Activated CD4-positive, alpha-beta T cell treated with anti-CD3 and anti-CD28 coated beads, Interleukin-2, amount 50 U/mL, for 48 hours (primary cell): ENCODE results near the gene ABHD12B.
"Not testable (repeated sequence)": the region's sequence is repeated elsewhere in the genome, so short reads cannot be mapped to it uniquely, and the experiment has no call there.

Experiments
- DNase-seq, 2 experiments: peaks; one replicate each; pipeline ENCODE4 v3.0.0-alpha.2; 2020

The ABHD12B gene

GRCh38 chr14:50897658-50898175, 25.9 kb downstream of the ABHD12B start:
- no peak for DNase-seq

GRCh38 chr14:50901361-50901760, 29.5 kb downstream of the ABHD12B start:
- DNase-seq, result no peak

GRCh38 chr14:50904719-50905118, 32.9 kb downstream of the ABHD12B start:
- no peak for DNase-seq

GRCh38 chr14:50906326-50907065, 34.6 kb downstream of the ABHD12B start:
- DNase-seq, result no peak

- no peak for DNase-seq
Observed at GRCh38 chr14:50910495-50911420, 38.9 kb downstream of the ABHD12B start.

GRCh38 chr14:50917449-50917848, 45.6 kb downstream of the ABHD12B start:
- no peak for DNase-seq

GRCh38 chr14:50919524-50919923, 47.7 kb downstream of the ABHD12B start:
- DNase-seq, result not testable (repeated sequence)

- no peak for DNase-seq
Observed at GRCh38 chr14:50920482-50921230, 48.8 kb downstream of the ABHD12B start.

GRCh38 chr14:50922803-50923202, 51.0 kb downstream of the ABHD12B start:
- no peak for DNase-seq

- no peak for DNase-seq
Observed at GRCh38 chr14:50924236-50924635, 52.4 kb downstream of the ABHD12B start.

- DNase-seq, result no peak
Observed at GRCh38 chr14:50924843-50925242, 53.0 kb downstream of the ABHD12B start.

GRCh38 chr14:50926851-50927386, 55.1 kb downstream of the ABHD12B start:
- DNase-seq, result no peak

GRCh38 chr14:50928002-50928635, 56.3 kb downstream of the ABHD12B start:
- DNase-seq, result no peak

- DNase-seq, result no peak
Observed at GRCh38 chr14:50929506-50929905, 57.7 kb downstream of the ABHD12B start.

GRCh38 chr14:50931559-50931958, 59.7 kb downstream of the ABHD12B start:
- DNase-seq, result no peak

- no peak for DNase-seq
Observed at GRCh38 chr14:50932156-50932555, 60.3 kb downstream of the ABHD12B start.

GRCh38 chr14:50932592-50933495, 61.0 kb downstream of the ABHD12B start:
- DNase-seq, result no peak

GRCh38 chr14:50935126-50936015, 63.5 kb downstream of the ABHD12B start:
- no peak for DNase-seq

GRCh38 chr14:50936016-50936340, 64.1 kb downstream of the ABHD12B start:
- no peak for DNase-seq

- no peak for DNase-seq
Observed at GRCh38 chr14:50936882-50937281, 65.0 kb downstream of the ABHD12B start.
